ENCODE measurements around the gene ACOD1. TPM values are rescaled to one million over a fixed set of nuclear protein-coding genes. Genes with fewer than 3 reads are reported as not detected.

Gene ACOD1
- total RNA-seq, 1 donor from 2014 or later: not detected

DNA sequence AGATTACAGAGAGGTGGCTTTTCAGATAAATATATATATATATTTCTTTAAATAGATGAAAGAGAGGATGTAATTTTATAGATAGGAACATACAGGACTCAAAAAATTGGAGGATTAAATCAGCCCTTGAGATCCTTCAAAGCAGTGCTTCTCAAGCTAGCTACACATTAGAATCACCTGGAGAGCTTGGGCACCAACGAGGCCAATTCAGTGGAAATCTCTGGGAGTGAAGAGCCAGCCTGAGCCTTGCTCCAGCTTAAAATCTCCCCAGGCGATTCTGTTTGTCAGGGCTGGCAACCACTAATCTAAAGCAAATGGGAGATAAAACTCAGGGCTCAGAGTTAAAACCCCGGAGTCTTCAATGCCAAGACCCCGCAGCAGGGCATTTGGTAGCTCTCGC, 28.6 kb downstream of the ACOD1 start:
- TF ChIP-seq, protein P1, sequence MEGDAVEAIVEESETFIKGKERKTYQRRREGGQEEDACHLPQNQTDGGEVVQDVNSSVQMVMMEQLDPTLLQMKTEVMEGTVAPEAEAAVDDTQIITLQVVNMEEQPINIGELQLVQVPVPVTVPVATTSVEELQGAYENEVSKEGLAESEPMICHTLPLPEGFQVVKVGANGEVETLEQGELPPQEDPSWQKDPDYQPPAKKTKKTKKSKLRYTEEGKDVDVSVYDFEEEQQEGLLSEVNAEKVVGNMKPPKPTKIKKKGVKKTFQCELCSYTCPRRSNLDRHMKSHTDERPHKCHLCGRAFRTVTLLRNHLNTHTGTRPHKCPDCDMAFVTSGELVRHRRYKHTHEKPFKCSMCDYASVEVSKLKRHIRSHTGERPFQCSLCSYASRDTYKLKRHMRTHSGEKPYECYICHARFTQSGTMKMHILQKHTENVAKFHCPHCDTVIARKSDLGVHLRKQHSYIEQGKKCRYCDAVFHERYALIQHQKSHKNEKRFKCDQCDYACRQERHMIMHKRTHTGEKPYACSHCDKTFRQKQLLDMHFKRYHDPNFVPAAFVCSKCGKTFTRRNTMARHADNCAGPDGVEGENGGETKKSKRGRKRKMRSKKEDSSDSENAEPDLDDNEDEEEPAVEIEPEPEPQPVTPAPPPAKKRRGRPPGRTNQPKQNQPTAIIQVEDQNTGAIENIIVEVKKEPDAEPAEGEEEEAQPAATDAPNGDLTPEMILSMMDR (IDR thresholded peaks at IDR 0.05; ENCODE audit: unreplicated experiment): no peak
- no peaks in the 10 kb centered on the region for H3K36me3 Mint-ChIP-seq
- H3K4me1 Mint-ChIP-seq: peaks cover 30% of the 10 kb centered on the region
- H3K4me3 Mint-ChIP-seq: no peak overlapping the region
- DNase-seq (ENCODE audit: low spot score in 2 of 2, unreplicated experiment in 2 of 2): no peak
- no peaks in the 10 kb centered on the region for H3K9me3 Mint-ChIP-seq
- peak overlapping the region; percentile 71 for H3K27ac Mint-ChIP-seq
- H3K27me3 Mint-ChIP-seq (ENCODE audit: low read depth): peaks cover 34% of the 10 kb centered on the region

DNA sequence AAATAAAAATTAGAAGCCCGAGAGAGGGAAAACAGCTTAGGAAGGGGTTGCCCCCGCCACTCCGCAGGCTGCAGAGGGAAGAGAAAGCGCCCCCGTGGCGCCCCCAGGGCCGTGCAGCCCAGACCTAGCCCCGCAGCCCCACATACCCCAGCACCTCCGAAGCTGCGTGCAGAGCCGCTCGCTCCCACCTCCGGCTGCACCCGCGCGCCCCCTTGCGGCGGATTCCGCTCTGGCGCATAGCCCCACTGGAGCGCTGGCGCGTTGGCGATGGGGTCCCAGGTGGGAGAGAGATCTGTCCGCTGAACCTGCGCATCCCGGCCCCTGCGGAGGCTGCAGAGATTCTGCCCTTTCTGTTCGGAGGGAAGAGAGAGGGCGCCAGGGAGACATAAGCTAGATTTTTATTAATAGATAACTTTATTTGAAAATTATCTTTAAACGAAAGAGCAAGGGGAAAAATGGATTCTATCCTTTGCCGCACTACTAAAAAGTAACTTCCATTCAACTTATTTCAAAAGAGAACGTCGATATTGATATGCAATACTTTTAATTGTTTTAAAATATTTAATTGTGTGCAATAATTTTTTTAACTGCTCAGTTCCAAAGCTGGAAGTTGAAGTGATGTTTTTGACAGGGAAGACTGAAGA, 31.9 kb downstream of the ACOD1 start:
- peaks cover 46% of the 10 kb centered on the region for H3K27me3 Mint-ChIP-seq (ENCODE audit: low read depth)
- DNase-seq (ENCODE audit: low spot score in 2 of 2, unreplicated experiment in 2 of 2): peak; percentile 78 to 96
- H3K27ac Mint-ChIP-seq: no peak overlapping the region
- H3K4me3 Mint-ChIP-seq: peak overlapping the region; percentile 34
- H3K36me3 Mint-ChIP-seq: no peaks in the 10 kb centered on the region
- peaks cover 18% of the 10 kb centered on the region for H3K4me1 Mint-ChIP-seq
- TF ChIP-seq, protein P1 (IDR thresholded peaks at IDR 0.05; ENCODE audit: unreplicated experiment): peak; percentile 98
- H3K9me3 Mint-ChIP-seq: no peaks in the 10 kb centered on the region

DNA sequence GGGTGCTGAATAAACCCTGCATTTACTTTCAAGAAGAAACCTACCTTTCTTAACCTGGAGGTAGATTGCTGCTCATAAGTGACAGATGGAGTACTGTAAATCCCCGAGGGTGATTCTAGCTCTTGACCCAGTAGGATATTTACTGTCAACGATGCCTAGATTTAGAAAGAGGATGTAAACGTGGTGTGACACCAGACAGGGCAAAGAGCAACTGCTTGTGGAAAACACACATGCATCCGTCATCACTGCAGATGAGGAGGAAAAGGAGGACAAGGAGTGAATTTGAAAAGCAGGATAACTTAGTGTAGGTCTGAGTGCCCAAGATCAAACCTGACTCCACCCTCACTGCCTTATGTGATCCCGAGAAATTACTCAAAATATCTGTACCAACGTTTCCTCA, 33.8 kb downstream of the ACOD1 start:
- peaks cover 5% of the 10 kb centered on the region for H3K4me1 Mint-ChIP-seq
- TF ChIP-seq, protein P1 (IDR thresholded peaks at IDR 0.05; ENCODE audit: unreplicated experiment): no peak
- DNase-seq (ENCODE audit: low spot score in 2 of 2, unreplicated experiment in 2 of 2): no peak
- H3K27me3 Mint-ChIP-seq (ENCODE audit: low read depth): peaks cover 64% of the 10 kb centered on the region
- H3K27ac Mint-ChIP-seq: no peak overlapping the region
- H3K9me3 Mint-ChIP-seq: no peaks in the 10 kb centered on the region
- no peaks in the 10 kb centered on the region for H3K36me3 Mint-ChIP-seq
- H3K4me3 Mint-ChIP-seq: no peak overlapping the region

DNA sequence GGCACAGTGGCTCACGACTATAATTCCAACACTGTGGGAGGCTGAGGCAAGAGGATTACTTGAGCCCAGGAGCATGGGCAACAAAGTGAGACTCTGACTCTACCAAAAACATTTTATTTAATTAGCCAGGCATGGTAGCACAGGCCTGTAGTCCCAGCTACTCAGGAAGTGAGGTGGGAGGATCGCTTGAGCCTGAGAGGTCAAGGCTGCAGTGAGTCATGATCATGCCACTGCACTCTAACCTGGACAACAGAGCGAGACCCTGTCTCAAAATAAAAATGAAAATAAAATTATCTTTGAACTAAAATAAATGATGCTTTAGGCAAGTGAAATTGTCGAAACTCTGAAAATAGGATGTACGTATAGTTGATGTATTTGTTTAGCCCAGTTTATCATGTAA, 35.4 kb downstream of the ACOD1 start:
- Mint-ChIP-seq H3K4me3 (no peak overlapping the region), H3K9me3 (no peaks in the 10 kb centered on the region), H3K27me3 (ENCODE audit: low read depth) (peaks cover 66% of the 10 kb centered on the region), H3K4me1 (peaks cover 1% of the 10 kb centered on the region), H3K27ac (no peak overlapping the region), H3K36me3 (no peaks in the 10 kb centered on the region)
- DNase-seq (ENCODE audit: low spot score in 2 of 2, unreplicated experiment in 2 of 2): no peak
- TF ChIP-seq, protein P1 (IDR thresholded peaks at IDR 0.05; ENCODE audit: unreplicated experiment): no peak

DNA sequence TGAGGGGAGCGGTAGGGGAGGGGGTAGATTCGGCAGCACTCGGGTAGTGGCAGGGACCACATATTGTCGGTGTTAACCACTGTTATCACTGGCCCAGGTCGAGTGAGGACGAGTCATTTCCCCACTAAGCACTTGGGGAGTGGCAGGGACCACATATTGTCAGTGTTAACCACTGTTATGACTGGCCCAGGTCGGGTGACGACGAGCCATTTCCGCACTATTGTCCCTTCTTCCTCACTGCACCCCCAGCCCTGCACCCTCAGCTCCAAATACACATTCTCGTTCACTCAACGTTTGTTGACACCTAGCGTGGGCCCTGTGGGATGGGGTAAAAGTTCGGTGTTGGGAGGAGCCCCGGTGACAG, 43.1 kb downstream of the ACOD1 start:
- TF ChIP-seq, protein P1 (IDR thresholded peaks at IDR 0.05; ENCODE audit: unreplicated experiment): no peak
- Mint-ChIP-seq H3K36me3 (peaks cover 5% of the 10 kb centered on the region), H3K27ac (peak overlapping the region; percentile 91), H3K4me1 (peaks cover 24% of the 10 kb centered on the region), H3K4me3 (peak overlapping the region; percentile 95), H3K9me3 (no peaks in the 10 kb centered on the region), H3K27me3 (ENCODE audit: low read depth) (peaks cover 14% of the 10 kb centered on the region)
- DNase-seq (ENCODE audit: low spot score in 2 of 2, unreplicated experiment in 2 of 2): no peak

Data from mesothelial cell of epicardium (in vitro differentiated cells).